SKM-1 treated with dmso at 0.1 percent for 144 hours (cell line): ENCODE results near the gene ZP1.
"Not testable (repeated sequence)": the region's sequence is repeated elsewhere in the genome, so short reads cannot be mapped to it uniquely, and the experiment has no call there.

ENCODE experiments used
- DNase-seq: peaks from one replicate; lab custom pipeline; 2025; ENCODE audit not compliant: unreplicated experiment; lab: John Stamatoyannopoulos, UW

Gene ZP1

GRCh38 chr11:60866911-60867870 is at the start of gene ZP1:
TSS of gene ZP1 (plus strand) at chr11:60867542. CDS start at chr11:60867562, 20 bp downstream.
- DNase-seq: no peak

- no peak for DNase-seq
Measured at GRCh38 chr11:60818057-60818456, 49.3 kb upstream of the ZP1 start.

GRCh38 chr11:60821827-60822599 is 45.3 kb upstream of the ZP1 start:
- DNase-seq: no peak

GRCh38 chr11:60823745-60824306 is 43.5 kb upstream of the ZP1 start:
- not testable (repeated sequence) for DNase-seq

- no peak for DNase-seq
Measured at GRCh38 chr11:60825118-60825517, 42.2 kb upstream of the ZP1 start.

GRCh38 chr11:60825790-60826189 is 41.6 kb upstream of the ZP1 start:
- no peak for DNase-seq

- DNase-seq: no peak
Measured at GRCh38 chr11:60830478-60831142, 36.7 kb upstream of the ZP1 start.

- DNase-seq: peak; percentile 72
Measured at GRCh38 chr11:60831143-60831500, 36.2 kb upstream of the ZP1 start.

- no peak for DNase-seq
Measured at GRCh38 chr11:60831501-60832079, 35.8 kb upstream of the ZP1 start.

GRCh38 chr11:60834742-60835533 is 32.4 kb upstream of the ZP1 start:
- no peak for DNase-seq

GRCh38 chr11:60835534-60835846 is 31.9 kb upstream of the ZP1 start:
- peak; percentile 20 for DNase-seq

- no peak for DNase-seq
Measured at GRCh38 chr11:60836866-60837515, 30.4 kb upstream of the ZP1 start.

GRCh38 chr11:60838132-60838531 is 29.2 kb upstream of the ZP1 start:
- DNase-seq: peak; percentile 8

GRCh38 chr11:60840470-60841430 is 26.6 kb upstream of the ZP1 start:
- no peak for DNase-seq

- DNase-seq: peak; percentile 75
Measured at GRCh38 chr11:60841797-60842667, 25.3 kb upstream of the ZP1 start, which contains the start of gene CCDC86. TSS of gene CCDC86 (plus strand) at chr11:60842113. CDS start at chr11:60842125, 12 bp downstream.

- no peak for DNase-seq
Measured at GRCh38 chr11:60842668-60843600, 24.4 kb upstream of the ZP1 start.
